Adrenal gland (tissue), 12 donors: ENCODE measurements around the gene HYAL3. TPM values are rescaled to one million over a fixed set of nuclear protein-coding genes. Genes with fewer than 3 reads are reported as not detected.

Source experiments
- DNase-seq, 7 donors: peaks; one replicate each; pipeline ENCODE4 v3.0.0-alpha.2; 2019 to 2020
- H3K27ac ChIP-seq, 5 donors: fragments of 200-600 bp; sonication (generic) in 4 of 5; 1 replicate in 3 of 5; 2 replicates in 2 of 5; pipeline versions ENCODE4 v1.5.1 to v1.8.0; 2016 to 2020; ENCODE audit warnings: mild to moderate bottlenecking in 1 of 5
- H3K27me3 ChIP-seq: fragments of 200-600 bp; 2 replicates; pipeline ENCODE4 v1.8.0; 2021
- H3K36me3 ChIP-seq, 2 donors: fragments of 200-600 bp; replicated peaks in 1 of 2; 1 replicate in 1 of 2; 2 replicates in 1 of 2; pipeline versions ENCODE4 v1.5.1 to v1.8.0; 2018 to 2022
- H3K4me1 ChIP-seq, 2 donors: fragments of 200-600 bp; replicated peaks in 1 of 2; 1 replicate in 1 of 2; 2 replicates in 1 of 2; pipeline versions ENCODE4 v1.5.1 to v1.8.0; 2018 to 2021
- H3K4me3 ChIP-seq, 4 donors: fragments of 200-600 bp; sonication (generic) in 3 of 4; one replicate each; pipeline ENCODE4 v1.5.1; 2016 to 2018
- H3K9me3 ChIP-seq, 3 donors: fragments of 200-600 bp; sonication (generic) in 1 of 3; replicated peaks in 1 of 3; 1 replicate in 2 of 3; 2 replicates in 1 of 3; pipeline versions ENCODE4 v1.5.1 to v1.8.0; 2016 to 2021
- POLR2A ChIP-seq, 2 donors: fragments of 450-650 bp; IDR thresholded peaks; one replicate each; pipeline ENCODE4 v1.6.1; 2017; ENCODE audit warnings: antibody characterized with exemption in 2 of 2, mild to moderate bottlenecking in 2 of 2, moderate library complexity in 1 of 2
- WGBS, 4 donors: extraction: QIAGEN DNeasy Blood & Tissue Kit in 2 of 4; methylation state at CpG; one replicate each; pipeline versions ENCODE4 v1.1.5 to v1.1.7; 2013 to 2017; 5-methylcytosine and 5-hydroxymethylcytosine counted together
- intact Hi-C, 2 donors: fragments of 100-400 bp; cut with DNase I; formaldehyde crosslinking; loops; one replicate each; pipeline versions ENCODE4 v1.14.1 to v1.15.0; 2022 to 2023
- polyA plus RNA-seq, 3 donors: library from polyadenylated mRNA; stranded (reverse); fragments of 200-250 nt in 2 of 3; fragments of 350-450 nt in 1 of 3; fragmentation: Illumina TruSeq in 1 of 3; extraction: RNeasy Lipid Tissue Mini Kit (QIAGEN cat#74804) in 1 of 3; gene quantifications; one replicate each; pipeline ENCODE4 v1.2.3, GENCODE V29; 2013 to 2014
- total RNA-seq, 9 donors: library from RNA; depleted of rRNA in 4 of 9; stranded (reverse); fragments of >200 nt in 4 of 9; fragments of 120-200 nt in 1 of 9; fragmentation: NEBNext Ultra II Directional in 1 of 9; extraction: Animal tissue kit (Norgen Biotek cat#: 25700) in 1 of 9; gene quantifications; one replicate each; pipeline versions ENCODE4 v1.1.0 to v1.2.4, GENCODE V29; 2013 to 2023
- TF ChIP-seq, protein P1 (sequence below), 6 experiments: fragments of 450-650 bp in 4 of 6; fragments of 200-600 bp in 2 of 6; sonication (generic) in 1 of 6; IDR thresholded peaks; 1 replicate in 5 of 6; 2 replicates in 1 of 6; pipeline versions ENCODE4 v1.5.1 to v1.8.0; 2016 to 2021; ENCODE audit warnings: antibody characterized with exemption in 6 of 6, mild to moderate bottlenecking in 2 of 6, moderate library complexity in 1 of 6
- donor health status: healthy with polysubstance abuse.
- donor health status: Bipolar disorder and iron deficiency.
- donor health status: DM: yes; HTN: yes; CAD: no.
- donor health status: DM: no; HTN: no; CAD: no.
- donor health status: DM: no; HTN: no; CAD: no.
- donor health status: DM: yes; HTN: yes; CAD: no.

The HYAL3 gene
- total and polyA plus RNA-seq, 12 donors: 1.7 to 6.8 (median 3.4) TPM

- Histone ChIP-seq H3K27me3 (no peaks in the 10 kb centered on the region), H3K4me1 (peaks cover 29 to 52% of the 10 kb centered on the region in 2 donors), H3K9me3 (no peaks in the 10 kb centered on the region), H3K4me3 (peak overlapping the region; percentile 30 to 68 (median 58)), H3K27ac (peak overlapping the region; percentile 87 to 98 (median 93)), H3K36me3 (peaks cover 0 to 2% of the 10 kb centered on the region in 2 donors)
- TF ChIP-seq, protein P1, sequence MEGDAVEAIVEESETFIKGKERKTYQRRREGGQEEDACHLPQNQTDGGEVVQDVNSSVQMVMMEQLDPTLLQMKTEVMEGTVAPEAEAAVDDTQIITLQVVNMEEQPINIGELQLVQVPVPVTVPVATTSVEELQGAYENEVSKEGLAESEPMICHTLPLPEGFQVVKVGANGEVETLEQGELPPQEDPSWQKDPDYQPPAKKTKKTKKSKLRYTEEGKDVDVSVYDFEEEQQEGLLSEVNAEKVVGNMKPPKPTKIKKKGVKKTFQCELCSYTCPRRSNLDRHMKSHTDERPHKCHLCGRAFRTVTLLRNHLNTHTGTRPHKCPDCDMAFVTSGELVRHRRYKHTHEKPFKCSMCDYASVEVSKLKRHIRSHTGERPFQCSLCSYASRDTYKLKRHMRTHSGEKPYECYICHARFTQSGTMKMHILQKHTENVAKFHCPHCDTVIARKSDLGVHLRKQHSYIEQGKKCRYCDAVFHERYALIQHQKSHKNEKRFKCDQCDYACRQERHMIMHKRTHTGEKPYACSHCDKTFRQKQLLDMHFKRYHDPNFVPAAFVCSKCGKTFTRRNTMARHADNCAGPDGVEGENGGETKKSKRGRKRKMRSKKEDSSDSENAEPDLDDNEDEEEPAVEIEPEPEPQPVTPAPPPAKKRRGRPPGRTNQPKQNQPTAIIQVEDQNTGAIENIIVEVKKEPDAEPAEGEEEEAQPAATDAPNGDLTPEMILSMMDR (IDR thresholded peaks at IDR 0.05): no peak
- TF ChIP-seq POLR2A (IDR thresholded peaks at IDR 0.05): peak; percentile 68 to 96
- DNase-seq: peak; percentile 99 to 100 (median 100)
- intact Hi-C loops: no loop called here
- 0 to 1% (median 0%) methylated on average over 23 to 79 of the region's 79 CpGs; no CpG with 5 or more reads in 1 of the 4 donors for WGBS, 4 donors
Observed at GRCh38 chr3:50337175-50337861, 38.1 kb upstream of the HYAL3 start.

GRCh38 chr3:50336452-50337174 is 37.4 kb upstream of the HYAL3 start:
- DNase-seq: no peak
- Histone ChIP-seq H3K4me1 (peaks cover 29 to 52% of the 10 kb centered on the region in 2 donors), H3K36me3 (peaks cover 0 to 9% of the 10 kb centered on the region in 2 donors), H3K4me3 (peak overlapping the region; percentile 27 to 68 (median 58)), H3K27ac (peak overlapping the region; percentile 87 to 98 (median 93)), H3K9me3 (no peaks in the 10 kb centered on the region), H3K27me3 (no peaks in the 10 kb centered on the region)
- TF ChIP-seq, protein P1 (IDR thresholded peaks at IDR 0.05): peak in 1 of 6 experiments; percentile 16
- TF ChIP-seq POLR2A (IDR thresholded peaks at IDR 0.05): no peak
- intact Hi-C loops: no loop called here
- 1 to 2% (median 1%) methylated on average over 9 to 31 of the region's 31 CpGs for WGBS, 4 donors

DNA sequence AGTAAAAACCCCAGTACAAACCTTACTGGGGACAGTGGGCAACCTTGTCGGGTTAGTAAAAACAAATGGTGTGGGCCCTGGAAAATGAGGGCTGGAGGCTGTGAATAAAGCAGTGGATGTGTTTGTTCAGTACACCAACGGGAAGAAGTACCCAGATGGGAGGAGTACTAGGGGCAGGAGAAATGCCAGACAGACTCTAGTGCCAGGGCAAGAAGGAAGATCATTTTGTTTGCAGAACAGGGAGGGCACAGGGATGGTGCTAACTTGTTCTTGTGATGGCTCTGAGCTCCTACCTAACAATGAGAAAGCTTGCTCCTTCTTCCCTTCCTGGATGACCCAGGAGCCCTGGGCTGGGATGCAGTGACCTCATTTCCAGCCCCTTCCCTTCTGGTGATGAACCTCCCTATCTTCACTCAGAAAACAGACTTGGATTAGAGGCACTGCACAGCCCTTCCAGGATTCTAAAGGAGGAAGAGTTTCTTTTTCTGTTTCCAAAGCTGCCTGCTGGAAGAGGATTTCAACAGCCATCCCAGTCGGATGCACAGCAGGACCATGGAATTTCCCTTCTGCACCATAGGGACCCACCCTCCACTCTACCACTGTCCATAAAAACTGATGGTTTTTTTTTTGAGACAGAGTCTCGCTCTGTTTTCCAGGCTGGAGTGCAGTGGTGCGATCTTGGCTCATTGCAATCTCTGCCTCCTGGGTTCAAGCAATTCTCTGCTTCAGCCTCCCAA is 35.3 kb upstream of the HYAL3 start:
- no peak overlapping the region for H3K4me3 ChIP-seq
- WGBS, 4 donors: 70 to 78% (median 74%) methylated on average over 5 of the region's 5 CpGs
- H3K27ac ChIP-seq: peak overlapping the region in 4 of 5 donors; percentile 22 to 98 (median 58)
- peaks cover 0 to 30% of the 10 kb centered on the region in 2 donors for H3K36me3 ChIP-seq
- no peaks in the 10 kb centered on the region for H3K27me3 ChIP-seq
- peaks cover 29 to 52% of the 10 kb centered on the region in 2 donors for H3K4me1 ChIP-seq
- intact Hi-C loops: loop anchor here in 1 of 2 donors (5.0 kb wide), 1 partner anchor 47 kb away; no protein-coding TSS in a partner anchor
- no peaks in the 10 kb centered on the region for H3K9me3 ChIP-seq
- no peak for TF ChIP-seq POLR2A (IDR thresholded peaks at IDR 0.05)
- TF ChIP-seq, protein P1 (IDR thresholded peaks at IDR 0.05): no peak
- DNase-seq: no peak
